NB4 (cell line): Measurements from ENCODE around the gene PITPNC1.

ENCODE experiments used
- CTCF ChIP-seq: IDR thresholded peaks from one replicate; pipeline ENCODE4 v1.5.1; 2012; ENCODE audit warnings: low read depth, low read length
- POLR2A ChIP-seq: IDR thresholded peaks from 2 replicates; pipeline ENCODE4 v1.6.1; 2011; ENCODE audit warnings: mild to moderate bottlenecking; ENCODE audit not compliant: insufficient read length; ENCODE audit errors: extremely low read depth

DNA sequence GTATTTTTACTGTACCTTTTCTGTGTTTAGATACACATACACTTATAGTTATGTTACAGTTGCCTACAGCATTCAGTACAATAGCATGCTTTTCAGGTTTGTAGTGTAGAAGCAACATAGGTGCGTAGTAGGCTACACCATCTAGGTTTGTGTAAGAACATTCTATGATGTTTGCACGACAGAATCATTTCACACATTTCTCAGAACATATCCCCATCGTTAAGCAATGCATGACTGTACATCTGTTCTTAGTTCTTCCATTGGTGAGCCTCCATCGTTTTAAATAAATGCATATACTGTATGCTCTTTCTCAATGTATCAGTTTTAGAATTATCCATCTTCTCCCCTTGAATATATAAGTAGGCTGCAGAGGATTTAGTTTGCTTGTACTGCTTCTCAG lies 122.6 kb downstream of the PITPNC1 start:
- TF ChIP-seq CTCF: no peak
- no peak for TF ChIP-seq POLR2A
